ENCODE data around the gene HOXD3. TPM values are rescaled to one million over a fixed set of nuclear protein-coding genes. Genes with fewer than 3 reads are reported as not detected.
A peak's percentile ranks its signal among the peaks of the same experiment; 100 is the strongest.

Gene HOXD3
- total and polyA plus RNA-seq, 2 of the 8 experiments (the other 6 are each of a cell fraction or from before 2014, with no cell fraction given), result not detected

DNA sequence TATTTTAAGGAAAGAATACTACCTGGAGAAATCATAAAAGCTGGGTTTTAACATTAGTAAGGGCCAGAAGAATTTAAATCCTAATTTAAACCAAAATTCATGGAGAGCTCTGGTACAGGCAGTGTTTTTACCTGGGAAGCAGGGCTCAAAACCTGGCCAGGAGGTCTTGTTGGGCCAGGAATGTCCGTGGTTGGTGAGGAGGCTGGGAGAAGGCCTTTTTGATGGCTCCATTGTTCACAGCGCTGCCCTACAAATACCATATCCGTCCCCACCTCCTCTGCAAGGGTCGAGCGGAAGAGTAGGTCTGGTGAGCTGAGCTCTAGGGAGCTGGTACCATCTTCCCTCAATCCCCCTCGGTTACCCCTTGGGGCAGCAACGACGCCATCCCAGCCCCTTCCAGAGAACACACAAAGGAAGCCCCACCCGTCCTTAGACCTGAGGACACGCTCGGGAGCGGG is 20.5 kb downstream of the HOXD3 start:
- H2BK12ac ChIP-seq (ENCODE audit: low read depth, low read length), result no peak overlapping the region
- ChIA-PET POLR2A (ENCODE audit: partially characterized antibody) (interaction anchor here (1.2 kb wide), 1 partner anchor 11 kb away, joined by 4 read pairs; the partner anchor contains the start of gene HOXD1), CTCF (ENCODE audit: partially characterized antibody) (interaction anchor here (0.9 to 7.5 kb wide), 6 partner anchors 11 to 378 kb away, joined by 3 to 60 read pairs (median 27); partner anchors contain the start of gene HOXD1)
- no peak overlapping the region for H4K8ac ChIP-seq (ENCODE audit: extremely low read depth, insufficient read depth, low read length)
- H3K36me3 ChIP-seq (ENCODE audit: control insufficient read depth in 2 of 4, insufficient read depth in 4 of 4, low read length in 3 of 4), result no peaks in the 10 kb centered on the region
- H3K4me3 ChIP-seq (ENCODE audit: extremely low read depth in 1 of 4, insufficient read depth in 2 of 4, low read depth in 3 of 4, low read length in 4 of 4), result peak overlapping the region; percentile 24 to 56 (median 34); a peak in 6 of 8 replicates
- peak overlapping the region; percentile 0; the same call in 1 of the 2 replicates for H2AFZ ChIP-seq (ENCODE audit: low read length)
- H4K5ac ChIP-seq (ENCODE audit: insufficient read length, low read depth, low read length), result no peak overlapping the region
- H2BK5ac ChIP-seq (ENCODE audit: low read depth, low read length), result no peak overlapping the region
- H3K9me3 ChIP-seq (ENCODE audit: insufficient read depth in 2 of 2, low read depth in 1 of 2, low read length in 1 of 2), result no peaks in the 10 kb centered on the region
- peak overlapping the region; percentile 24; the same call in 1 of the 2 replicates for H2BK15ac ChIP-seq (ENCODE audit: low read length)
- H4K91ac ChIP-seq (replicated peaks; ENCODE audit: insufficient read length, low read length), result no peak overlapping the region
- no peak overlapping the region for H3K27ac ChIP-seq (ENCODE audit: low read depth, low read length)
- H3K4ac ChIP-seq (replicated peaks; ENCODE audit: insufficient read length, low read depth, low read length), result no peak overlapping the region
- no peak overlapping the region for H3K23ac ChIP-seq (ENCODE audit: insufficient read length)
- H3K56ac ChIP-seq (replicated peaks; ENCODE audit: insufficient read length, low read depth, low read length), result no peak overlapping the region
- H2BK120ac ChIP-seq (replicated peaks; ENCODE audit: low read depth, low read length), result no peak overlapping the region
- H3K18ac ChIP-seq (ENCODE audit: extremely low read depth, low read length), result no peak overlapping the region
- no peak overlapping the region for H3K14ac ChIP-seq (ENCODE audit: insufficient read length)
- no peak overlapping the region for H2BK20ac ChIP-seq (ENCODE audit: low read length)
- WGBS, 2 experiments (ENCODE audit: extremely low coverage in 1 of 2, insufficient coverage in 1 of 2, insufficient read length in 1 of 2, insufficient replicate concordance in 2 of 2, low coverage in 1 of 2, low lambda C conversion rate in 2 of 2, missing lambda C conversion rate in 1 of 2), result 4% methylated on average over 12 of the region's 12 CpGs; no CpG with 5 or more reads in 1 of the 2 experiments
- no peaks in the 10 kb centered on the region for H3K79me2 ChIP-seq (ENCODE audit: control insufficient read depth in 1 of 2, insufficient read depth in 2 of 2, low read length in 2 of 2)
- H3K27me3 ChIP-seq (replicated peaks in 1 of 4; ENCODE audit: control insufficient read depth in 3 of 4, extremely low read depth in 1 of 4, insufficient read depth in 3 of 4, low read length in 3 of 4), result peaks cover 92 to 99% (median 97%) of the 10 kb centered on the region in 4 experiments
- H3K4me1 ChIP-seq (replicated peaks in 1 of 4; ENCODE audit: control insufficient read depth in 3 of 4, insufficient read depth in 4 of 4, low read length in 3 of 4), result peaks cover 3 to 17% (median 7%) of the 10 kb centered on the region in 4 experiments
- H4K20me1 ChIP-seq (replicated peaks in 1 of 2; ENCODE audit: control insufficient read depth in 1 of 2, insufficient read depth in 2 of 2, low read length in 2 of 2), result peaks cover 6 to 27% of the 10 kb centered on the region in 2 experiments
- FAIRE-seq (no peak), DNase-seq (ENCODE audit: low read depth in 1 of 2, low spot score in 2 of 2) (no peak)
- peak overlapping the region; percentile 73 for H3K4me2 ChIP-seq (ENCODE audit: insufficient read depth in 1 of 2, low read depth in 2 of 2, low read length in 2 of 2)
- peaks cover 6% of the 10 kb centered on the region; the same call in 1 of the 2 replicates for H3K23me2 ChIP-seq (ENCODE audit: low read depth, low read length)
- TF ChIP-seq RNF2 (IDR thresholded peaks at IDR 0.05; ENCODE audit: borderline replicate concordance, low read depth, low read length, missing control alignments, poor library complexity, severe bottlenecking) (peak; percentile 52), BRCA1 (IDR thresholded peaks at IDR 0.05; ENCODE audit: low read depth, low read length) (no peak)
- H3K9ac ChIP-seq (replicated peaks in 1 of 4; ENCODE audit: extremely low read depth in 1 of 4, low read depth in 3 of 4, low read length in 3 of 4), result no peak overlapping the region
- no peak overlapping the region for H2AK5ac ChIP-seq (ENCODE audit: low read depth, low read length)
- no peaks in the 10 kb centered on the region for H3K79me1 ChIP-seq (ENCODE audit: low read depth, low read length)
